ENCODE data around the gene MARCO.
"Not testable (repeated sequence)": the region's sequence is repeated elsewhere in the genome, so short reads cannot be mapped to it uniquely, and the experiment has no call there.

Gene MARCO

DNA sequence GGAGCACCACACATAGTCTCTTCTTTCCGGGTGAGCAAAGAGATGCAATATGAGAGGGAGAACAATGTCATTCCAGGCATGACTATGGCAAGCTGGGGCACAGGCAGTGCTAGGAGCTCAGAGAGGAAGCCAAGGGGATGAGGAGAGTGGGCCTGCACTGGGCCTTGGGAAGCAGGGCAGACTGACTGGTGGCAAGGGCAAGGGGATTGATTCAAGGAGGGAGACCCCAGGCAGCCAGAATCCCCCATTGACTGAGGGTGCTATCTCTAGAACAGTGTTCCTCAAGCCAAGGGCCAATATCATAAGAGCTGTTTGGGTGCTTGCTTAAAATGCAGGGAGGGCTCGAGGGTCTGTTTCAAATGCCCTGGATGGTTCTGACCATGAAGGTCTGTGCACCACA lies 36.1 kb downstream of the MARCO start:
- DNase-seq = no peak

DNA sequence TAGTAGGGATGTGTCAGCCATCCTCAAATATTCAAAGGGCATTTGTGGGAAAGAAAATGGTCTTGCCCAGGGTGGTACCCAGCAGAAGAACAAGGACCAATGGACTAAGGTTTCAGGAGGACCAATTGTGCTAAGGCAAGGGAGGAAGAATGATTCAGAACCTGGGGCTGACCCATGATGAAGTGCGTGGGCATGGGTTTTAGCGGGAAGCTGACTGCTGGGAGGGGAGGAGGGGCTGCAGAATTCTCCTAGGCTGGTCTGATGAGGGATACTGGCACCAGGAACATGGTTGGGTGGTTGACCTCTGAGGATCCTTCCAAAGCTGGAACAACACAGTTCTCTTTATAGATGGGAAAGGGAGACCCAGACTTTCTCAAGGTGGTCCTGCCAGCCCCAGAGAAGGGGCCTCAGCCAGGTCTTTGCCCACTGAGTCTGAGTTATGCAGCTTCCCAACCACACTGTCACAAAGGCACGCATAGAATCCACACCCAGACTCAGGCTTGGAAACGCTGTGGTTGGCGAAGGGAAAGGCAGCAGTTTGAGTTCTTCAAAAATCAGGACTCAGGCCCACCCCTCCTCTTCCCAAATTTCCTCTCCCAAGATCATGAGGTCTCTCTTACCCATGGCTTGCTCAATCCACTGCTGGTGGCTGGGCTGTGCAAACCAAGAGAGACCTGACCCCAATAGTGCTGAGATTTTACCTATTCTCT lies 37.3 kb downstream of the MARCO start:
- DNase-seq = no peak

DNA sequence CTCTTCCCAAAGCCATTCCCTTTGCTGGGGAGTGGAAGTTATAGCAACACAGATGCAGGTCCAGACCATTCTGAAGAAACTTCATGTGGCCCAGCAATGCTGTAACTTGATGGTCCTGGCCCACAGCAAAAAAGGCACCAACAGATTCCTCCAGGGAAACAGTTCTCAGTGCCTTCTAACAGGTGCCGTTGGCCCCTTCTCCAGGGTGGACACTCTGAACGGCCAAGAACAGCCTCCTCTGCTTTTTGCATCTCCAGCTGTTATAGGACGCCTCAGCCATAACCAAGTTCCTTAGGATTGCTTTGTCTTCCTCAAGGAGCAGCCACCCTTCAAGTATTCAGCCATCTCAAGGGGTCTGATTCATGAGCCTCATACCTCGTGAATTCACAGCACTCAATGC lies 38.0 kb downstream of the MARCO start:
- no peak for DNase-seq

DNA sequence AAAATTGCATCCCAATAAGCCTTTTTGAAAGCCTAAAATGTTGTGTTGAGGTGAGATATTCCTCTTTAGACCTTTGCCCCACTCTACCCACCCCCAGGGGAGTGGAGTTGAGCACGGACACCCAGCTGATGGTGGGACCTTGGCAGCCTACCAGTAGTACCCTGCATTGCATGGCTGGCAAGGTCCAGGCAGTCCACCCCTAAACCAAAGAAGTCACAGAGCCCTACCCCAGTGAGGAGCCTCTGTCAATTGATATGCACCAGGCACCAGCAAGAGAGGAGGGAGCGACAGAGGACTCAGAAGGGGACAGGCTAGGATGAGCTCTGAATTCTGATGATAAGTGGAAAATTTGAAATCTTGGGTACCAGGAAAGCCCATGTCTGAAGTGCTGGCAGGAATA lies 38.6 kb downstream of the MARCO start:
- DNase-seq = no peak

DNA sequence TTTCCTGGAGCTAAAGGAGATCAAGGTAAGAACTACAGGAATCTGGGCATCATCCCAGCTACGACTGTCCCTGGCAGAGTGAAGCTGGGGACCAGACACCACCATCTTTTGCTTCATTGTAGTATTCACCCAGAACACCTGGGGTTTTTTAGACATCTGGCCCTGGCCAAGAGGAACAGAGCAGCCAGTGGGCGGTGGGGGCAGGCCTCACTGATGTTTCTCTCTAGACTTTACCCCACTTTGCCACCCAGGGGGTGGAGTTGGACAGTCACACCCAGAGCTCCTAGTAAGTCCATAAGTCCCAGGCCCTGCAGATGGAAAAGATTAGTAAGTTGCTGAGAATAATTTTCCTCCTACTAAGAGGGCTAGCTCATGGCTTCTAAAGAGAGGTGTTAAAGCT lies 39.6 kb downstream of the MARCO start:
- DNase-seq = no peak

DNA sequence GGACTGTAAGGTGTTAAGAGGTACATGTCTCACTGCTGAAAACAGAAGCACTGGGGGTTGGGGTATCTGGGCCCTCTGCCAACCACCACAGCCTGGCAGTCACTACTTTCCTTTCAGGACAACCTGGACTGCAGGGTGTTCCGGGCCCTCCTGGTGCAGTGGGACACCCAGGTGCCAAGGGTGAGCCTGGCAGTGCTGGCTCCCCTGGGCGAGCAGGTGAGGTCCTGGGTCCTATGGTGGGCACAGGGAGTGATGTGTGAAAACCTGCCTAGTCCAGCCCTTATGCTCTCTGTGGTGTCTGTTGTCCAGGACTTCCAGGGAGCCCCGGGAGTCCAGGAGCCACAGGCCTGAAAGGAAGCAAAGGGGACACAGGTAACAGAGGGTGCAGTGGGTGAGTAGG lies 40.0 kb downstream of the MARCO start:
- DNase-seq = no peak

DNA sequence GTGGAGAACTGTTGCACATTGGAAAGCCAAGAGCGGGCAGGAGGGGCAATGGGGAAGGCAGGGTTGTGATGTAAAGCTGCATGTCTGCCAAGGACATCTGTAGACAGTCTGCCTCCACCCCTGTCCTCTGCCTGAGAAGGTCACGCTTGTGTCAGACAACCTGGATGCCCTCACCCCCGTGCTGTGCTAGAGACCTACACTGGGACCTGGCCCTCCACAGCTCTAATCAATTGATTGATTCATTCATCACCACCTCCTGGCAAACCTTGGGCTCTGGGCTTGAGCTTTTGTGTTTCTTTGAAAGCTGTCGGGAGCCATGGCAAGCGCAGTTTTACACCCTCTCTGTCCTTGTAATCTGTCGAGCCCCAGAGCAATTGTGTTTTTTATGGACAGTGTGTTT lies 41.1 kb downstream of the MARCO start:
- no peak for DNase-seq

DNA sequence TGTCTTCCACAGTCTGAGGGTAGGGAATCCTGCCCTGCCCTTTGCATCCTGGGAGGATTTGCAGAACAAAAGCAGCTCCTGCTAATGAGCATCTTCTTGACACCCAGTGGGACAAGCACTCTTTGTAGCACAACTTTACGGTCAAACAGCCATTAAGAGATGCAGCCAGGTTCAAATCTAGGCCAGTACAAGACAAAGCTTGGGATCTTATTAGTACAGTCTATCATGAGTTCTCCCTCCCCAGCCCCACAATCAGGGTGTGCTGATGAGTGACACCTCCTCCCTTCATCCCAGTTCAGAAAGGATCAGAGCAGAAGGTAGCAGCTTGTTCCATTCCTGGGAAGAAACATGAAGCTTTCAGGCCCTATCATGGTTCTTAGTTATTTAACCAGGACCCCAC lies 41.9 kb downstream of the MARCO start:
- DNase-seq = no peak

DNA sequence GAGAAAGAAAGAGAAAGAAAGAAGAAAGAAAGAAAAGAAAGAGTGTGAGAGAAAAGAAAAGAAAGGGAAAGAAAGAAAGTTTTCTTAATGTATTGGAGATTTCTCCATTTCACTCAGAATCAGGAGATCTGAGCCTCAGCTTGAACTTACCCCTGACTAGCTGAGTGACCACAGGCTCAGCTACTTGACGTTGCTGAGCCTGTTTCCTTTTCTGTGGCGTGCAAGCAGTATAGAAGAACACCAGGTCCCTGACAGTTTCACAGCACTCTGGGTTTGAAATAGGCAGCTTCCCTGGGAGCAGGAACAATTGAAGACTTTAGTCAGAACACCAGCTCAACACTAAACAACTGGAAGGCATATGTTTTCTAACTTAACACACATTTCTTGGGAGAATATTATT lies 44.7 kb downstream of the MARCO start:
- no peak for DNase-seq

DNA sequence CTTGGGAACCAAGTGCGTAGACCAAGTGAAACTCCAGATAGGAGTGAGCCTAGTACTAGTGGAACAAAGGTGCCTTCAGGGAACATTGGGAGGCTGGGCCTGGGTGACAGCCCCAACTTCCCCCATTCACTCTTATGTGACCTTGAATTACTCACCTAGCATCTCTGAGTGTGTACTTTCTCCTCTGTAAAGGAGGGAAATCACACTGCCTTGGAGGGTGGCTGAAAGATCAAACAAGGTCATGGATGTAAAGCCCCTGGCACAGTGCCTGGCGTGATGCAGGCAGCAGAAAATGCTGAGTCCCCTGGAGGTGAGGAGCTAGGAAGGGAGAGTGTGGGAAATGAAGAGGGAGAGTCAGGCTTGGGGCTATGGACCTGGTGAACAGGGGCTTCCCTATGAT lies 45.9 kb downstream of the MARCO start:
- DNase-seq = no peak

DNA sequence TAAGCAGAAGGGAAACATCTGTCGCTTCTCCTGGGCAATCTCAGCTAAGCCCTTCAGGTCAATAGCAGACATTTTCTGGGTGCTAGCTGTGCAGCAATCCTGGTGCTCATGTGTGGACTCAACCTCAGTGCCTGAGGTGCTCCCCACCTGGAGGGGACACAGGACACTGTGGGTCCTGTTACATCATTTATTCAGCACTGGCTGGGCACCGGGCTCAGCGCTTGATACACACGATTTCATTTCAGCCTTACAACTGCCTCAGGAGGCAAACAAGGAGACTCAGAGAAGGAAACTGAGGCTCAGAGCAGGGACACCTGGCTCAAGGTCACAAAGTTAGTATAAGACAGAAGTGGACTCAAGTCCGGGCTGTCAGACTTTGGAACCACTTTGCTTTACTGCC lies 46.7 kb downstream of the MARCO start:
- DNase-seq = no peak

DNA sequence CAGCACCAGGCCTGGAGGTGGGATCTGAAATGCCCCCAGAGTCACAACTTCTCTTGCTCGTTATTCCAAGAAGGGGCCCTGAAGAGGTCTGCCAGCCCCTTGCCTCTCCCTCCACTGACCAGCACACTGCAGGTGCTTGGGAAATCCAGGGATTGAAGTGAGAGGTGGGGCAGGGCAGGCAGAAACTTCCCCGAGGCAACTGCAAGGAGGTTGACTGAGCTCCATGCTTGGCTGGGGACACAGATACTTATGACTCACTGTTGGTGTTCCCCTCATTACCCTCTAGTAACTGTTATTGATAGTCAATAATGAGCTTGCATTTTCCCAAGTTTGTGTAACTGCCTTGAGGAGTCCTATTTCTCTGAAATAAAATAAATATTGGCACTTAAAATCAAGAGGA lies 47.5 kb downstream of the MARCO start:
- no peak for DNase-seq

DNA sequence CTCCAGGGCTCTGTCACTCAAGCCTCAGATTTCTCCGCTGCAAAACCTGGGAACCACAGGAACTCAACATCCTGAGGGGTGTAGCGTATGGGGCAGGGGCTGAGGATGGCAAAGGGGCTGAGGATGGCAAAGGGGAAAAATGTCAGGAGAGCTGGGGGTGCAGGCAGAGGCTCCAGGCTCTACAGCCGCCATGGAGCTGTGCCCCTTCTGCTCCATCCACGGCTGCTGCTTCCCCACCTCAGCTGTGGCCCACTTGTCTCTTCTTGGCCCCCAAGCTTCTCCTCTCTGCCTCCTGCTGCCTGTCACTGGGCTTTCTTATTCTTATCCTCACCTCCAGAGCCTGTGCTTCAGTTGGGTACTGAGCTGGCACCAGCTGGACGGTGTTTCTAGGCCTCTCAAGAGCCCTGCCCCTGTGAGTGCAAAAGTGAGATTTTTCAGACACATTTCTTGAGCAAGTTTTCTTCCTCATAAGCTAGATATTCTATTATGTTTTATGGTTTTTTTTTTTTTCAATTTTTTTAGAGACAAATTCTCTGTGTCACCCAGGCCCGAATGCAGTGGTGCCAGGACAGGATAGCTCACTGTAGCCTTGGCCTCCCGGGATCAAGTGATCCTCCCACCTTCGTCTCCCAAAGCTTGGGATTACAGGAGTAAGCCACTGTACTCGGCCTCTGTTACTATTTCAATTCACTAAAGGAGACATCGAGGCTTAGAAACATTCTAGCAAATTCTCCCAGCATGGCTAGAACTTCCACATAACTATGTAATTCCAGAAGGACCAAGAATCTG lies 49.0 kb downstream of the MARCO start:
- no peak for DNase-seq

DNA sequence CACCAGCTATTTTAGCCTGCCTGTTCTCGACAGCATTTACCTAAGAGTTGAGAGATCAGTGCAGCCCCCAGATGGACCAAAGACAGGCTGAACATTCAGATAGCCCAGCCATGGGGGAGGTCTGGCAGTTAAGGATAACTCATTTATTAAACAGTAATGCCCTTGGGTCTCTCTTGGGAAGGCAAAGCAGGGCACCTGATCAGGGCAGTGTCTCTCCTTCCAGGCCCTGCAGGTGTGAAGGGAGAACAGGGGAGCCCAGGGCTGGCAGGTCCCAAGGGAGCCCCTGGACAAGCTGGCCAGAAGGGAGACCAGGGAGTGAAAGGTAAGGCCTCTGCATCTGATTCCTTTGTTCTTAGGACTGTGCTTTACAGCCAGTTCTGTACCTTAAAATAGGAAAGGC lies 49.6 kb downstream of the MARCO start:
- no peak for DNase-seq

DNA sequence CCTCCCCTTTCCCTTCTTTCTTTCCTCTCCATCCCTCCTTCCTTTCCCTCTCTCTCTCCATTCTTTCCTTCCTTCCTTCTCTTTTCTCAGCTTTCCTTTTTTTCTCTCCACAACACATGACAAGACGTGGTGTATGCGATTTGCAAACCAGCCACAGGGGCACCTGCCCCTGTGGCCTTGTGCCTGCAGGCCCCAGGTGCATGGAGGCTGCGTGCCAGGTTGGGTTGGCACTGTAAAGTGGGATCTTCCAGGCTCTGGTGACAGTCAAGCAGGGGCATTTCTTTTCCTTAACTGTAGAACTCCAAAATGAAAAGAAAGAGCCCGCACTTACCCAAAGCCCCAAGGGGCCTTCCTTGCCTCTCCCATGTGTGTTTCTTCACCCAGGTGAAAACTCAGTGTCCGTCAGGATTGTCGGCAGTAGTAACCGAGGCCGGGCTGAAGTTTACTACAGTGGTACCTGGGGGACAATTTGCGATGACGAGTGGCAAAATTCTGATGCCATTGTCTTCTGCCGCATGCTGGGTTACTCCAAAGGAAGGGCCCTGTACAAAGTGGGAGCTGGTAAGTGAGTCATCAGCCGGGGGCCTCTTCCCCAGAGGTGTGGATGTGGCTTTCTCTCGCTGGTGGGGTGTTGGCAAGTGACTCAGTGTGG lies 50.9 kb downstream of the MARCO start:
- no peak for DNase-seq

DNA sequence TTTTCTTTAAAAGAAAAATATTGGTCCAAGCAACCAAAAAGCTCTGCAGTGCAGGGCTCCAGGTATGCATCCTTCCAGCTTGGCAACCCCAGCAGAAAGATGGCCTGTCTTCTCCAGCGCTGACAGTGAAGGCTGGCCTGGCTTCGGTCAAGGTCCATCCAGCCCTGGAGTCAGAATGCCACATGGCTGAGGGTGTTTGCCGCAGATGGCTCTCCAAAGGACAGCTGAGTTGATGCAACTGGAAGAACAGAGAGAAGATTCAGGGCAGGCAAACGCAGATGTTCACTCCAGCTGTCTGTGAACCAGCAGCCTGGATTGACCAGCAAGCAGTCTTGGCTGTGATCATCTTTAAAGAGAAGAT lies 51.4 kb downstream of the MARCO start:
- DNase-seq = no peak

DNA sequence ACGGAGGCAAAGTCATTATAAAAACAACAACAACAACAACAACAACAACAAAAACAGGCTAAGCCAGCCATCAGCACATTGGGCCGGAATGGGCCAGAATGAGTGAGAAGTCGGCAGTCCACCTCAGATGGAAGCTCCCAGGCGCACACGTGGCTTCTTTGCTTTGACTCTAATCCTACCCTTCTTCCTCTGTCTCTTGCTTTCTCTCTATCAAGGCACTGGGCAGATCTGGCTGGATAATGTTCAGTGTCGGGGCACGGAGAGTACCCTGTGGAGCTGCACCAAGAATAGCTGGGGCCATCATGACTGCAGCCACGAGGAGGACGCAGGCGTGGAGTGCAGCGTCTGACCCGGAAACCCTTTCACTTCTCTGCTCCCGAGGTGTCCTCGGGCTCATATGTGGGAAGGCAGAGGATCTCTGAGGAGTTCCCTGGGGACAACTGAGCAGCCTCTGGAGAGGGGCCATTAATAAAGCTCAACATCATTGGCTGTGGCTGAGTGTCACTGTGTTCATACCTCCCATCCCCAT lies 52.2 kb downstream of the MARCO start:
- DNase-seq = no peak

DNA sequence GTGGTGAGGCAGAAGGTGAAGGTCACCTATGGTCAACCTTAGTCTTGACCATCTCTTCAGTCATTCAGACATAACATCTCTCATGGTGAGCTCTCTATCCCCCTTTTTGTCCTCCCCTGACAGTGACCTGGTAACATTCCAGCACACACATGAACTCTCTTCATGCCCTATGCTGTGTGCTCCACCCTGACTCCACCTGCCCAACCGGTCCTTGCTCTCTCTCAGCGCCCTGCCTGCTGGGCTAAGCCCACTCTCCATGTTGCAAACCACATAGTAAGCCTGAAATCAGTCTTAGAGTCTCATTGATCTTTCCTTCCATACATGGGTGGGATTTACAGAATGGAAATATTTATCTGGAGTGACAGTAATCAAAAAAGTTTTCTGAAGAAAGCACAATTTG lies 52.8 kb downstream of the MARCO start:
- no peak for DNase-seq

DNA sequence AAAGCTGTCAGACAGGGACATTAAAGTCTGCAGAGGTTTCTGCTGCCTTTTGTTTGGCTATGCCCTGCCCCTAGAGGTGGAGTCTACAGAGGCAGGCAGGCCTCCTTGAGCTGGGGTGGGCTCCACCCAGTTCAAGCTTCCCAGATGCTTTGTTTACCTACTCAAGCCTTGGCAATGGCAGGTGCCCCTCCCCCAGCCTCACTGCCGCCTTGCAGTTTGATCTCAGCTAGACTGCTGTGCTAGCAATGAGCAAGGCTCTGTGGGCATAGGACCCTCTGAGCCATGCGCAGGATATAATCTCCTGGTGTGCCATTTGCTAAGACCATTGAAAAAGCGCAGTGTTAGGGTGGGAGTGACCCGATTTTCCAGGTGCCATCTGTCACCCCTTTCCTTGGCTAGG lies 61.9 kb downstream of the MARCO start:
- DNase-seq = not testable (repeated sequence)

DNA sequence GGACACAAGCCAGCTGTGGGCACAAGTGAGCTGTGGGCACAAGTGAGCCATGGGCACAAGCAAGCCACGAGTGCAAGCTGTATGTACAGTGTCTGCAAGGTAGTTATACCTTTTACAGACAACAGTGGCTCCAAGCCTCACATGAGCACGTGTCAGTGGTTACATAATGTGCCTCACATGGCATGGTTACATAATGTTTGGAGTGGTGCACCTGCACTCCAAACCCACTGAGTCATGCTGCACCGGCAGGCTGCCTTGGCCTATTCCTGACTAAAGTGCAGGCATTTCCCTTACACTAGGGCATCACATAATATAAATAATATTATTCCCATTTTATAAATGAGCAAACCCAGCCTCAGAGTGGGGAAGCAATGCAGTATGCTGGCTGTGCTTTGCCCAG lies 62.6 kb downstream of the MARCO start:
- DNase-seq = no peak

DNA sequence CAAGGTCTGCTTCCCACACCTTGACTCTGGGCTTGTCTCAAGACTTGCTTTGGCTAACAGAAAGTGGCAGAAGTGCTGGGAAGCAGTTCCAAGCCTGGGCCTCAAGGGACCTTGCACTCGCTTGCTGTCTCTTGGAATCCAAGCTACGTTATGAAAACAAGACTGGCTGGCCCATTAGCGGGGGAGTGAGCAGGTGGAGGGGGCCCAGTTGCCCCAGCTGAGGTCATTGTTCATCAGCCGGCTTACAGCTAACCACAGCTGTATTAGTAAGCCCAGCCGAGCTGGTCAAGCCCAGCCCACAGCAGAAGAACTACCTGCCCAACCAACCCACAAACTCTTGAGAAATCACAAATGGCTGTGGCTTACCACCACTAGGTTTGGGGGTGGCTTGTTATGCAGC lies 63.1 kb downstream of the MARCO start:
- no peak for DNase-seq

DNA sequence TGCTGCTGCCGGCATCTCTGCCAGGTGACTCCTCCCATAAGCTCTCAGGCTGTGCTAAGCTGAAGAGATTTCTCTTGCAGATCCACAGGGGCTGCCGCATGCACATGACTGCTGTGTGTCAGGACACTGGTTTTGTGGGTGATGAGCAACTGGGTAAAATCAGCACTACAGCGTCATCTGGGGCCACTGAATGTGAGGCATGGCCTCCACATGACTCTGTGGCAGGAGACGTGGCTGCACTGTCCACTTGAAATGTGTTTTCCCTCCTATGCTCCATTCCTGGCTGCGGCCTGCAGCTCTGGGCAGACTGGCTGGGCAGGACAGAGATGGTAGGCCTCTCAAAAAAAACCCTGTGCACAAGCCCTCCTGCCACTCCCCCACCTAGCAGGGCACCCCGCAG lies 63.6 kb downstream of the MARCO start:
- DNase-seq = no peak

DNA sequence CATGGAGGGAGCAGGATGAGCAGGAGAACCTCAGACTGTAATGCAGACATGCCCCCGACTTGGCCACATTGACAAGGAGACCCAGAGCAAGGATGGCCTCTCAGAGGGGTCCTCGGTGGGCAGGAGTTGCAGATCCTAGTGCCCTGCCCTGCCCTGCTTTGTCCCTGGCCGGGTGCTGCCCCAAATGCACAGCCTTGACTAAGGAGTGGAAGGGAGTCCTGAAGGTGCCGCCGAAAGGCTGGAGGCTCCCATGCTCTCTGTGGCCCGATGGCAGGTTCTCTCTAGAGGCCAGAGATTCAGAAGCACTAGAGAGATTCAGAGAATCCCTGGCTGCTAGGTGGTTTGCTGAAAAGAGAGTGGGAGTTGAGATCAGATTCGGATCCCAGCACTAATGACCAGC lies 64.4 kb downstream of the MARCO start:
- no peak for DNase-seq

DNA sequence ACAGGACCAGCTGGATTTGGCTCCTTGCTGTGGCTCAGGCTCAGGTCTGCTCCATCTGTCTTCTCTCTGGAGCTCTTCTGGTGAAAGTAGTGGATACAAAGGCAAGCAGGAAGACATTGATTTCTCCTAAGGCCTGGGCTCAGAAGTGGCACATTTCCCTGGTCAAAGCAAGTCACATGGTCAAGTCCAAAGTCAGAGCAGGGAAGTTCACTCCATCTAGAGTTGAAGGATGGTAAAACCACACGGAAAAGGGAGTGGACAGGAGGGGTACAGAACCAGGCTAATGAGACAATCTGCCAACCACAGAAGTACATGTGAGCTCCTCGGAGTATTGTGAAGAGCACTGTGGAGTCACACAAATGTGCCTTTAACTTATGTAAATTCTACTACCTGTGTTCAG lies 66.1 kb downstream of the MARCO start:
- DNase-seq = no peak

Measured in NCI-H345 (cell line).